ENCODE results near the gene B3GALNT1. TPM values are rescaled to one million over a fixed set of nuclear protein-coding genes. Genes with fewer than 3 reads are reported as not detected.
"Not testable (repeated sequence)": the region's sequence is repeated elsewhere in the genome, so short reads cannot be mapped to it uniquely, and the experiment has no call there.

Gene B3GALNT1
- total RNA-seq, 4 donors from 2014 or later = 3.0 to 8.0 (median 6.4) TPM

DNA sequence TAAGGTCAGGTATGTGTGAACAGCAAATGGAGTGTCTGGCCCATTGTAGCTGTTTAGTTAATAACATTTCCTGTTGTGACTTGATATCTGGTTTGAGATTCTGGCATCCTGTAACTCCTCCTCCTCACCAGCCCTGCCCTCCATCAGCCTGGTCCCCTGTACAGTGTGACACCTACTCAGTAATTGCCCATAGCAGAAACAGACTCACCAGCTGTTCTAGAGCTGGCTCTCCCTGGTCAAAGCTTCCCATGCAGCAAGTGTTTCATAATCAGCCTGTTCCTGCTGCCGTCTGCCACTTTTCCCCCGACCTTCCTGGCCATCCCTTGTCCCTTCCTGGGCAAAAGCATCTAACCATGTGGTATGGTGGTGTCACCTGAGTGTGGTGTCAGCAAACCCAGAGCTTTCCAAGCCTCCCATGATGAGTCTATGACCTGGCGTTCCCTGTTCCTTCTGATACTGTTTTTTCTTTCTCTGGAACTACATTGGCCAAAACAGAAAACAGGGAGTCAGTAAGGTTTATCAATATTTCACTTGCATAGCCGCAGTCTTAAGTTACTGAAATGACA lies 55.4 kb downstream of the B3GALNT1 start:
- no peaks in the 10 kb centered on the region for H3K27me3 ChIP-seq
- DNase-seq = no peak
- no peak for TF ChIP-seq POLR2A (IDR thresholded peaks at IDR 0.05)
- TF ChIP-seq, protein P1, sequence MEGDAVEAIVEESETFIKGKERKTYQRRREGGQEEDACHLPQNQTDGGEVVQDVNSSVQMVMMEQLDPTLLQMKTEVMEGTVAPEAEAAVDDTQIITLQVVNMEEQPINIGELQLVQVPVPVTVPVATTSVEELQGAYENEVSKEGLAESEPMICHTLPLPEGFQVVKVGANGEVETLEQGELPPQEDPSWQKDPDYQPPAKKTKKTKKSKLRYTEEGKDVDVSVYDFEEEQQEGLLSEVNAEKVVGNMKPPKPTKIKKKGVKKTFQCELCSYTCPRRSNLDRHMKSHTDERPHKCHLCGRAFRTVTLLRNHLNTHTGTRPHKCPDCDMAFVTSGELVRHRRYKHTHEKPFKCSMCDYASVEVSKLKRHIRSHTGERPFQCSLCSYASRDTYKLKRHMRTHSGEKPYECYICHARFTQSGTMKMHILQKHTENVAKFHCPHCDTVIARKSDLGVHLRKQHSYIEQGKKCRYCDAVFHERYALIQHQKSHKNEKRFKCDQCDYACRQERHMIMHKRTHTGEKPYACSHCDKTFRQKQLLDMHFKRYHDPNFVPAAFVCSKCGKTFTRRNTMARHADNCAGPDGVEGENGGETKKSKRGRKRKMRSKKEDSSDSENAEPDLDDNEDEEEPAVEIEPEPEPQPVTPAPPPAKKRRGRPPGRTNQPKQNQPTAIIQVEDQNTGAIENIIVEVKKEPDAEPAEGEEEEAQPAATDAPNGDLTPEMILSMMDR (IDR thresholded peaks at IDR 0.05) = no peak
- H3K36me3 ChIP-seq = no peaks in the 10 kb centered on the region
- no peak overlapping the region for H3K27ac ChIP-seq
- intact Hi-C loops (cut with DNase I) = no loop called here
- no peaks in the 10 kb centered on the region for H3K9me3 ChIP-seq
- H3K4me3 ChIP-seq = no peak overlapping the region
- 68 to 79% methylated on average over 3 to 4 of the region's 4 CpGs for WGBS, 2 donors
- H3K4me1 ChIP-seq = no peaks in the 10 kb centered on the region

DNA sequence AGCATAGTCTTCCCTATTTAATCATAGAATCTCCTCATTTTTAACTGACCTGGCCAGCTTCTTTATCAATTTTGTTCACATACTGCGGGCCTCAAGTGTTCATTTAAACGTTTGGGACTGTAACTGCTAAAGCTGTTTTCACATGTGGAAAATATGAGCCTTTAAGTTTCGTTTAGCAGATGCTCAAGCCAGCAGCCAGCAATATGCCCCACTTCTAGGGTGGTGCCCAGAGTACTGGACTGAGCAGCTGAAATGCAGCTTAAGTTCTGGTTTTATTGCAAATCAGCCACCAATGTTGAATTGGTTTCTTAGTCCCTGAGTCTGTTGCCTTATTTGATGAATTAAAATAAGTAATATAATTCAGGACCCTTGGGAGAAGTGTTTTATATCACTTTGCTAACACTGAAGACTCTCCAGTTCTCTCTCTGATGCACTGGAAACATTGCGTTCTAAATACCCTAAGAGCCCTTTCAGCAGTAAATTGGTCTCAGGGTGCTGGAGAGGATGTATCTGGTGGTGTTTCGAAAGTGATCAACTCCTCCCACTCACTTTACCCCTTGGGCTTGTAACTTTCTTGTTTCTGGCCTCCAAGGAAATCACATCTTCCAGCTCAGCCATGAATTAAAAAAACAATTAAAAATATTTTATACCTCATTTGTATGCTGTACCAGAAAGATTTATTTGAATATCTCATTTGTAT lies 61.7 kb downstream of the B3GALNT1 start:
- DNase-seq = no peak
- no peak overlapping the region for H3K27ac ChIP-seq
- no peaks in the 10 kb centered on the region for H3K9me3 ChIP-seq
- TF ChIP-seq POLR2A (IDR thresholded peaks at IDR 0.05) = no peak
- TF ChIP-seq, protein P1 (IDR thresholded peaks at IDR 0.05) = no peak
- H3K4me3 ChIP-seq = no peak overlapping the region
- no peaks in the 10 kb centered on the region for H3K36me3 ChIP-seq
- WGBS, 2 donors = 77 to 81% methylated on average over 4 to 5 of the region's 5 CpGs
- intact Hi-C loops (cut with DNase I) = no loop called here
- no peaks in the 10 kb centered on the region for H3K4me1 ChIP-seq
- no peaks in the 10 kb centered on the region for H3K27me3 ChIP-seq

DNA sequence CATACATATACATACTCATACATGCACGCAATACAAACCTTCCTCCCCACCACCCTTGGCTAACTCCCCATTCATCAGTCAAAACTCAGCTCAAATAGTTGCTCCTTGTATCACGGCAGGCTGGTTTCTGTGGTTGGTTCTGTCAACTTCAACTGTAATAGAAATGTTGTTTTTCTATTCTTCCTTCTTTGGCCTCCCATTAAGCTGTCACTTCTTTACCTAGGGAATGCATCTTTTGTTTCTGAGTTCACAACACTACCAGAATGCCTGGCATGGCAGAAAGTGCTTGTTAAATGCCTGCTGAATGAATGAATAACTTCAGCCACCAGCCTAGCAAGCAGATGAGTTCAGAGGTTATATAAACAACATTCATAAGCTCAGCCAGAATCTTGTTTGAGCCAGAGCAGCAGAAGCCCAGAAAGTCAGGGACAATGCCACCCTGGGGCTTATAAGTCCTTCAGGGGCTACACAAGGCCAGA lies 63.1 kb downstream of the B3GALNT1 start:
- Histone ChIP-seq H3K27ac (no peak overlapping the region), H3K36me3 (no peaks in the 10 kb centered on the region), H3K4me1 (no peaks in the 10 kb centered on the region), H3K9me3 (no peaks in the 10 kb centered on the region), H3K4me3 (no peak overlapping the region), H3K27me3 (no peaks in the 10 kb centered on the region)
- intact Hi-C loops (cut with DNase I) = no loop called here
- DNase-seq = no peak
- WGBS, 2 donors = 66 to 77% methylated on average over 2 of the region's 2 CpGs
- TF ChIP-seq, protein P1 (IDR thresholded peaks at IDR 0.05) = no peak
- no peak for TF ChIP-seq POLR2A (IDR thresholded peaks at IDR 0.05)

DNA sequence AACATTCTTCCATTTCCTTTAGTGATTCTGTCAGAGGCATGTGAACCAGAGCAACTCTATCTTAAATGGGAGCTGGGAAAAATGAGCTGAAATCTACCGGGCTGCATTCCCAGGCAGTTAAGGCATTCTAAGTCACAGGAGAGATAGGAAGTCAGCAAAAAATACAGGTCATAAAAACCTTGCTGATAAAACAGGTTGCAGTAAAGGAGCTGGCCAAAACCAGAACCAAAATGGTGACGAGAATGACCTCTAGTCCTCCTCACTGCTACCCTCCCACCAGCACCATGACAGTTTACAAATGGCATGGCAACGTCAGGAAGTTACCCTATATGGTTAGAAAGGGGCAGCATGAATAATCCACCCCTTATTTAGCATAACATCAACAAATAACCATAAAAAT lies 66.4 kb downstream of the B3GALNT1 start:
- H3K27ac ChIP-seq = no peak overlapping the region
- DNase-seq = no peak
- H3K4me3 ChIP-seq = no peak overlapping the region
- H3K9me3 ChIP-seq = no peaks in the 10 kb centered on the region
- H3K4me1 ChIP-seq = peaks cover 0 to 5% (median 0%) of the 10 kb centered on the region in 3 donors
- H3K36me3 ChIP-seq = no peaks in the 10 kb centered on the region
- 72% methylated on average over 3 of the region's 3 CpGs for WGBS, 2 donors
- H3K27me3 ChIP-seq = no peaks in the 10 kb centered on the region
- TF ChIP-seq POLR2A (IDR thresholded peaks at IDR 0.05) = no peak
- TF ChIP-seq, protein P1 (IDR thresholded peaks at IDR 0.05) = no peak
- intact Hi-C loops (cut with DNase I) = no loop called here

DNA sequence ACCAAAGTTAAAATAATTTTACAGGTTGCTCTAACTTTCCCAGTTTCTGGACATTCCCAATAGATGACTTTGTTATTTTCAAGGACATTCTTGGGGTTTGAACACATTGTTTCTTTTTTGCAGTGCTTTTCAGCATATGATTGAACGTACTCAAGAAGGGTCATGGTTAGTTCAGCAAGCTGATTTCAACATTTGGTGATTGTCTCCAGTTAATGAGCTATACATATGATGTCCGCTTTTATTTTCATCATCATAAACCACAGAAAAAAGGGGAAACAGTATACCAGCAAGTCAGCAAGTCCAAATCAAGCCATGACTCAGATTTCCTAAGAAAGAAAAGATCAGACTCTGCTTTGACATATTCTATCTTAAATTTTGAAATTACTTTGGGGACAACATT lies 69.4 kb downstream of the B3GALNT1 start:
- H3K36me3 ChIP-seq = no peaks in the 10 kb centered on the region
- peaks cover 0 to 5% (median 0%) of the 10 kb centered on the region in 3 donors for H3K4me1 ChIP-seq
- DNase-seq = no peak
- intact Hi-C loops (cut with DNase I) = no loop called here
- H3K27ac ChIP-seq = peak overlapping the region in 1 of 4 donors; percentile 30
- no peak for TF ChIP-seq POLR2A (IDR thresholded peaks at IDR 0.05)
- TF ChIP-seq, protein P1 (IDR thresholded peaks at IDR 0.05) = no peak
- H3K27me3 ChIP-seq = no peaks in the 10 kb centered on the region
- H3K4me3 ChIP-seq = no peak overlapping the region
- WGBS, 2 donors = 56% methylated on average over 2 of the region's 2 CpGs
- H3K9me3 ChIP-seq = no peaks in the 10 kb centered on the region

DNA sequence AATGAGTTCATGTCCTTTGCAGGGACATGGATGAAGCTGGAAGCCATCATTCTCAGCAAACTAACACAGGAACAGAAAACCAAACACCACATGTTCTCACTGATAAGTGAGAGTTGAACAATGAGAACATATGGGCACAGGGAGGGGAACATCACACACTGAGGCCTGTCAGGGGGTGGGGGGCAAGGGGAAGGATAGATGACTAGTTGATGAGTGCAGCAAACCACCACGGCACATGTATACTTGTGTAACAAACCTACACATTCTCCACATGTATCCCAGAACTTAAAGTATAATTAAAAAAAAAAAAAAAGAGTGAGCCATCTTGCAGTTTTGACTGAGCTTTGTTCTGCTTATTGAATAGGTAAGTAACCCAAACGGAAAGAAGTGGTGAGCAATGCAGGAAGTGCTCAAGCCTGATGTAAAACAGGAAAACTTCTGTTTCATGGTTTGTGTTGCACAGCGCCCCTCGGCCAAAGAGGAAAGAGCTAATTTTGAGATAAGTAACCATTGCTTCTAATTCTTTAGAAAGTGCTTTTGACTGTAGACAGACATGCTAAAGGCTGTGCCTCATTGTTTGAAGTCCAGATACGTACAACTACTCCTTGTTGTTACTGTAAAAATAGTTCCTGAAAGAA lies 70.1 kb downstream of the B3GALNT1 start:
- H3K4me3 ChIP-seq; H3K4me1 ChIP-seq; intact Hi-C loops (cut with DNase I); H3K9me3 ChIP-seq; DNase-seq; H3K27me3 ChIP-seq; H3K36me3 ChIP-seq: not testable (repeated sequence)
- WGBS, 2 donors = 44 to 52% methylated on average over 5 of the region's 5 CpGs
- H3K27ac ChIP-seq = peak overlapping the region in 1 of 4 donors; percentile 30
